ENCODE results near the gene ZNF879.

- TF ChIP-seq EZH2 (IDR thresholded peaks at IDR 0.05) (no peak), POLR2AphosphoS5 (IDR thresholded peaks at IDR 0.05; ENCODE audit: borderline replicate concordance, low read depth, low read length) (peak; percentile 72)
These were observed 36.8 kb downstream of the ZNF879 start, which contains the start of gene ZNF354C for GRCh38 chr5:179060116-179061008.
